ENCODE data around the gene GCAT. TPM values are rescaled to one million over a fixed set of nuclear protein-coding genes. Genes with fewer than 3 reads are reported as not detected.

GCAT gene
- polyA plus RNA-seq (2012; rRNA removed) = 20.3 and 24.2 TPM in 2 replicates
- 11.1 and 17.2 TPM in 2 replicates for polyA plus RNA-seq (2012; cell fraction: cytosol; rRNA removed)
- polyA plus RNA-seq (2012; cell fraction: nucleus; rRNA removed) = 31.2 and 33.0 TPM in 2 replicates

DNA sequence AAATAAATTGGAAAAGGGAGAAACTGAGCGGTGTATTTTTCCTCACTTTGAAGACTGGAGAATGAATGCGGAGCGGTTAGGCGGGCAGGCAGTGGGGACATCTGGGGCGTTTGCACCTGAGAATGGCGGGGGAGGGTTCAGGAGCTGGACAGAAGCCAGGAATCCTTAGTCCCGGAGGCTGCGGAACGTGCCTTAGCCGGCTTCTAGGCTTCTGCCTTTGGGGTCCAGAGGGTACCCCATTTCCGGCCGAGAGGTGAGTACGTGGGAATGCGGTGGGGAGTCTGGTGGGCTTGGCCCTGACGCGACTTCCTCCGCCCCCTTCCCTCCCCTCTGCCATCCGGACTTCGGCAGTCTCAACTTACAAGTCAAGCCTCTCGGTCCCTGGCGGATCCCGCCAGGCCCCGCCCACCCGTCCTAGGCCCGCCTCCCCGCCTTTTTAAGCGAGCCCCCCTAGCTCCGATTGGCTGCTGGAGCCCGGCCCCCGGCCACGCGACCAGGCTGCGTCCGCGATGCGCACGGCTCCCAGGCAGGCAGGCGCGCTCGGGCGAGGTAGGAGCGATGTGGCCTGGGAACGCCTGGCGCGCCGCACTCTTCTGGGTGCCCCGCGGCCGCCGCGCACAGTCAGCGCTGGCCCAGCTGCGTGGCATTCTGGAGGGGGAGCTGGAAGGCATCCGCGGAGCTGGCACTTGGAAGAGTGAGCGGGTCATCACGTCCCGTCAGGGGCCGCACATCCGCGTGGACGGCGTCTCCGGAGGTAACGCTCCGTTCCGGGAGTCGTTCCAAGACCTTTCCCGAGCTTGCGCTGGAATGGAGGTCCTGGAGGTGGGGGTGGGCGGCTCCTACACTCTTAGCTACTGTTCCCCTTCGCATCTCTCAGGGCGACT, at the start of gene GCAT:
Gene GCAT, plus strand, starts transcription at position 525 of the 884 bp plus-strand sequence. Its CDS starts 34 bp downstream, at position 559.
- H3K9me2 ChIP-seq = no peaks in the 10 kb centered on the region
- H3K36me3 ChIP-seq (replicated peaks in 1 of 2; ENCODE audit: control insufficient read depth in 1 of 2, insufficient read depth in 2 of 2, low read length in 1 of 2) = no peaks in the 10 kb centered on the region
- no peaks in the 10 kb centered on the region; the same call in 1 of the 2 replicates for H4K20me1 ChIP-seq (ENCODE audit: insufficient read depth)
- H3K4me3 ChIP-seq (ENCODE audit: low read depth in 2 of 2, low read length in 1 of 2) = peak within 1 kb of the TSS; percentile 70
- DNase-seq = peak; percentile 99
- H3K9ac ChIP-seq = peak within 1 kb of the TSS; percentile 66; the same call in 1 of the 2 replicates
- 2% methylated on average over 53 of the region's 73 CpGs for WGBS (ENCODE audit: low lambda C conversion rate)
- POLR2A ChIA-PET = interaction anchor here (0.7 to 1.9 kb wide), 5 partner anchors 10 to 149 kb away, joined by 3 to 13 read pairs (median 5); partner anchors contain the start of genes ANKRD54, NOL12 and PDXP
- peak within 1 kb of the TSS; percentile 61 for H3K27ac ChIP-seq (ENCODE audit: low read depth in 2 of 2, low read length in 1 of 2)
- no peaks in the 10 kb centered on the region for H3K9me3 ChIP-seq
- H2AFZ ChIP-seq (ENCODE audit: low read depth) = peak within 1 kb of the TSS; percentile 87
- no peaks in the 10 kb centered on the region for H3K27me3 ChIP-seq (ENCODE audit: insufficient read depth)
- peaks cover 0 to 34% of the 10 kb centered on the region in 2 experiments; a peak in 2 of 4 replicates for H3K4me1 ChIP-seq (ENCODE audit: control insufficient read depth in 1 of 2, insufficient read depth in 2 of 2, low read depth in 1 of 2, low read length in 1 of 2)
- H3K4me2 ChIP-seq = peak within 1 kb of the TSS; percentile 98
- H3F3A ChIP-seq (replicated peaks; ENCODE audit: insufficient read depth) = peaks cover 17% of the 10 kb centered on the region
- CTCF ChIA-PET = interaction anchor here (0.6 to 3.8 kb wide), 8 partner anchors 10 to 164 kb away, joined by 3 to 34 read pairs (median 4); no protein-coding TSS in a partner anchor
- peaks cover 22% of the 10 kb centered on the region for H3K79me2 ChIP-seq (ENCODE audit: insufficient read depth)
- TF ChIP-seq NFIC (IDR thresholded peaks at IDR 0.05; ENCODE audit: borderline replicate concordance) (peak; percentile 53; the same call in 1 of the 2 replicates), SIN3A (IDR thresholded peaks at IDR 0.05; ENCODE audit: borderline replicate concordance, low read depth, low read length) (peak; percentile 56; the same call in 1 of the 2 replicates), FOXJ3 (CRISPR knock-in tag; IDR thresholded peaks at IDR 0.05) (no peak), TCF12 (IDR thresholded peaks at IDR 0.05) (peak; percentile 17; the same call in 1 of the 2 replicates), TAF1 (IDR thresholded peaks at IDR 0.05; ENCODE audit: borderline replicate concordance, low read depth, low read length) (0 out of 2 replicates have a peak, but pooled peaks have one; percentile 52), FOXM1 (IDR thresholded peaks at IDR 0.05; ENCODE audit: low read depth) (no peak), MXI1 (IDR thresholded peaks at IDR 0.05; ENCODE audit: low read depth, low read length) (peak; percentile 94), POLR2AphosphoS5 (IDR thresholded peaks at IDR 0.05; ENCODE audit: low read depth, low read length) (peak; percentile 55), MAX (IDR thresholded peaks at IDR 0.05; ENCODE audit: low read depth) (peak; percentile 83; the same call in 1 of the 2 replicates), NRF1 (IDR thresholded peaks at IDR 0.05; ENCODE audit: low read depth, low read length) (peak; percentile 65), RFX5 (IDR thresholded peaks at IDR 0.05; ENCODE audit: low read length) (no peak), IRF3 (IDR thresholded peaks at IDR 0.05; ENCODE audit: low read depth, low read length) (peak; percentile 17; the same call in 1 of the 2 replicates), CHD2 (IDR thresholded peaks at IDR 0.05; ENCODE audit: low read length, partially characterized antibody) (peak; percentile 46), RAD21 (IDR thresholded peaks at IDR 0.05; ENCODE audit: low read length) (no peak), SMC3 (IDR thresholded peaks at IDR 0.05; ENCODE audit: low read depth, low read length) (no peak)
- TF ChIP-seq, protein P1, sequence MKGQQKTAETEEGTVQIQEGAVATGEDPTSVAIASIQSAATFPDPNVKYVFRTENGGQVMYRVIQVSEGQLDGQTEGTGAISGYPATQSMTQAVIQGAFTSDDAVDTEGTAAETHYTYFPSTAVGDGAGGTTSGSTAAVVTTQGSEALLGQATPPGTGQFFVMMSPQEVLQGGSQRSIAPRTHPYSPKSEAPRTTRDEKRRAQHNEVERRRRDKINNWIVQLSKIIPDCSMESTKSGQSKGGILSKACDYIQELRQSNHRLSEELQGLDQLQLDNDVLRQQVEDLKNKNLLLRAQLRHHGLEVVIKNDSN (IDR thresholded peaks at IDR 0.05; ENCODE audit: borderline replicate concordance, low read depth) = peak; percentile 76; the same call in 1 of the 2 replicates
- TF ChIP-seq, protein P2, sequence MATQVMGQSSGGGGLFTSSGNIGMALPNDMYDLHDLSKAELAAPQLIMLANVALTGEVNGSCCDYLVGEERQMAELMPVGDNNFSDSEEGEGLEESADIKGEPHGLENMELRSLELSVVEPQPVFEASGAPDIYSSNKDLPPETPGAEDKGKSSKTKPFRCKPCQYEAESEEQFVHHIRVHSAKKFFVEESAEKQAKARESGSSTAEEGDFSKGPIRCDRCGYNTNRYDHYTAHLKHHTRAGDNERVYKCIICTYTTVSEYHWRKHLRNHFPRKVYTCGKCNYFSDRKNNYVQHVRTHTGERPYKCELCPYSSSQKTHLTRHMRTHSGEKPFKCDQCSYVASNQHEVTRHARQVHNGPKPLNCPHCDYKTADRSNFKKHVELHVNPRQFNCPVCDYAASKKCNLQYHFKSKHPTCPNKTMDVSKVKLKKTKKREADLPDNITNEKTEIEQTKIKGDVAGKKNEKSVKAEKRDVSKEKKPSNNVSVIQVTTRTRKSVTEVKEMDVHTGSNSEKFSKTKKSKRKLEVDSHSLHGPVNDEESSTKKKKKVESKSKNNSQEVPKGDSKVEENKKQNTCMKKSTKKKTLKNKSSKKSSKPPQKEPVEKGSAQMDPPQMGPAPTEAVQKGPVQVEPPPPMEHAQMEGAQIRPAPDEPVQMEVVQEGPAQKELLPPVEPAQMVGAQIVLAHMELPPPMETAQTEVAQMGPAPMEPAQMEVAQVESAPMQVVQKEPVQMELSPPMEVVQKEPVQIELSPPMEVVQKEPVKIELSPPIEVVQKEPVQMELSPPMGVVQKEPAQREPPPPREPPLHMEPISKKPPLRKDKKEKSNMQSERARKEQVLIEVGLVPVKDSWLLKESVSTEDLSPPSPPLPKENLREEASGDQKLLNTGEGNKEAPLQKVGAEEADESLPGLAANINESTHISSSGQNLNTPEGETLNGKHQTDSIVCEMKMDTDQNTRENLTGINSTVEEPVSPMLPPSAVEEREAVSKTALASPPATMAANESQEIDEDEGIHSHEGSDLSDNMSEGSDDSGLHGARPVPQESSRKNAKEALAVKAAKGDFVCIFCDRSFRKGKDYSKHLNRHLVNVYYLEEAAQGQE (IDR thresholded peaks at IDR 0.05; ENCODE audit: low read depth, low read length) = 0 out of 2 replicates have a peak, but pooled peaks have one; percentile 8
- TF ChIP-seq, protein P3, sequence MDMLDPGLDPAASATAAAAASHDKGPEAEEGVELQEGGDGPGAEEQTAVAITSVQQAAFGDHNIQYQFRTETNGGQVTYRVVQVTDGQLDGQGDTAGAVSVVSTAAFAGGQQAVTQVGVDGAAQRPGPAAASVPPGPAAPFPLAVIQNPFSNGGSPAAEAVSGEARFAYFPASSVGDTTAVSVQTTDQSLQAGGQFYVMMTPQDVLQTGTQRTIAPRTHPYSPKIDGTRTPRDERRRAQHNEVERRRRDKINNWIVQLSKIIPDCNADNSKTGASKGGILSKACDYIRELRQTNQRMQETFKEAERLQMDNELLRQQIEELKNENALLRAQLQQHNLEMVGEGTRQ (IDR thresholded peaks at IDR 0.05; ENCODE audit: borderline replicate concordance, low read depth, low read length) = no peak
- TF ChIP-seq, protein P4, sequence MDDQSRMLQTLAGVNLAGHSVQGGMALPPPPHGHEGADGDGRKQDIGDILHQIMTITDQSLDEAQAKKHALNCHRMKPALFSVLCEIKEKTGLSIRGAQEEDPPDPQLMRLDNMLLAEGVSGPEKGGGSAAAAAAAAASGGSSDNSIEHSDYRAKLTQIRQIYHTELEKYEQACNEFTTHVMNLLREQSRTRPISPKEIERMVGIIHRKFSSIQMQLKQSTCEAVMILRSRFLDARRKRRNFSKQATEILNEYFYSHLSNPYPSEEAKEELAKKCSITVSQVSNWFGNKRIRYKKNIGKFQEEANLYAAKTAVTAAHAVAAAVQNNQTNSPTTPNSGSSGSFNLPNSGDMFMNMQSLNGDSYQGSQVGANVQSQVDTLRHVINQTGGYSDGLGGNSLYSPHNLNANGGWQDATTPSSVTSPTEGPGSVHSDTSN (IDR thresholded peaks at IDR 0.05) = peak; percentile 16; the same call in 1 of the 2 replicates
- TF ChIP-seq, protein P5, sequence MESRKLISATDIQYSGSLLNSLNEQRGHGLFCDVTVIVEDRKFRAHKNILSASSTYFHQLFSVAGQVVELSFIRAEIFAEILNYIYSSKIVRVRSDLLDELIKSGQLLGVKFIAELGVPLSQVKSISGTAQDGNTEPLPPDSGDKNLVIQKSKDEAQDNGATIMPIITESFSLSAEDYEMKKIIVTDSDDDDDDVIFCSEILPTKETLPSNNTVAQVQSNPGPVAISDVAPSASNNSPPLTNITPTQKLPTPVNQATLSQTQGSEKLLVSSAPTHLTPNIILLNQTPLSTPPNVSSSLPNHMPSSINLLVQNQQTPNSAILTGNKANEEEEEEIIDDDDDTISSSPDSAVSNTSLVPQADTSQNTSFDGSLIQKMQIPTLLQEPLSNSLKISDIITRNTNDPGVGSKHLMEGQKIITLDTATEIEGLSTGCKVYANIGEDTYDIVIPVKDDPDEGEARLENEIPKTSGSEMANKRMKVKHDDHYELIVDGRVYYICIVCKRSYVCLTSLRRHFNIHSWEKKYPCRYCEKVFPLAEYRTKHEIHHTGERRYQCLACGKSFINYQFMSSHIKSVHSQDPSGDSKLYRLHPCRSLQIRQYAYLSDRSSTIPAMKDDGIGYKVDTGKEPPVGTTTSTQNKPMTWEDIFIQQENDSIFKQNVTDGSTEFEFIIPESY (IDR thresholded peaks at IDR 0.05; ENCODE audit: borderline replicate concordance, low read depth) = no peak
